ENCODE results near the gene RIOK2.
"Not testable (repeated sequence)": the region's sequence is repeated elsewhere in the genome, so short reads cannot be mapped to it uniquely, and the experiment has no call there.

Gene RIOK2

DNA sequence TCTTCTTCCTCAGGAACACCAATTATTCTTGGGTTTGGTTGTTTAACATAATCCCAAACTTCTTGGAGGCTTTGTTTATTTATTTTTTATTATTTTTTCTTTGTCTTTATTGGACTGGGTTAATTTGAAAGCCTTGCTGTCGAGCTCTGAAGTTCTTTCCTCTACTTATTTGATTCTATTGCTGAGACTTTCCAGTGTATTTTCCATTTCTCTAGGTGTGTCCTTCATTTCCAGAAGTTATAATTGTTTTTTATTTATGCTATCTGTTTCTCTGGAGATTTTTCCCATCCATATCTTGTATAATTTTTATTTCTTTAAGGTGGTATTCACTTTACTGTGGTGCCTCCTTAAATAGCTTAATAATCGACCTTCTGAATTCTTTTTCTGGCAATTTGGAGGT is 8.8 kb upstream of the RIOK2 start:
- Mint-ChIP-seq H3K36me3 (peaks cover 13% of the 10 kb centered on the region), H3K27me3 (peaks cover 11% of the 10 kb centered on the region), H3K4me3 (no peak overlapping the region), H3K4me1 (peaks cover 11% of the 10 kb centered on the region), H3K9me3 (peaks cover 15% of the 10 kb centered on the region), H3K27ac (no peak overlapping the region)
- ATAC-seq (ENCODE audit: low read depth) (no peak), DNase-seq (ENCODE audit: low spot score in 2 of 2) (no peak)

DNA sequence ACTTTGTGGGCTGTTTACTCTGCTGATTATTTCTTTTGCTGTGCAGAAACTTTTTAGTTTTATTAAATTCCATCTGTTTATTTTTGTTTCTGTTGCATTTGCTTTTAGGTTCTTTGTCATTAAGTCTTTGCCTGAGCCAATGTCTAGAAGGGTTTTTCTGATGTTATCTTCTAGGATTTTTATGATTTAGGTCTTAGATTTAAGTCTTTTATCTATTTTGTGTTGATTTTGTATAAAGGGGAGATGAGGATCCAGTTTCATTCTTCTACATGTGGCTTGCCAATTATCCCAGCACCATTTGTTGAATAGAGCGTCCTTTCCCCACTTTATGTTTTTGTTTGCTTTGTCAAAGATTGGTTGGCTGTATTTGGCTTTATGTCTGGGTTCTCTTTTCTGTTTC is 6.5 kb upstream of the RIOK2 start:
- not testable (repeated sequence) for H3K27ac Mint-ChIP-seq; DNase-seq (ENCODE audit: low spot score in 2 of 2); H3K4me3 Mint-ChIP-seq; ATAC-seq (ENCODE audit: low read depth)
- peaks cover 15% of the 10 kb centered on the region for H3K9me3 Mint-ChIP-seq
- peaks cover 13% of the 10 kb centered on the region for H3K36me3 Mint-ChIP-seq
- peaks cover 13% of the 10 kb centered on the region for H3K4me1 Mint-ChIP-seq
- H3K27me3 Mint-ChIP-seq: peaks cover 11% of the 10 kb centered on the region

DNA sequence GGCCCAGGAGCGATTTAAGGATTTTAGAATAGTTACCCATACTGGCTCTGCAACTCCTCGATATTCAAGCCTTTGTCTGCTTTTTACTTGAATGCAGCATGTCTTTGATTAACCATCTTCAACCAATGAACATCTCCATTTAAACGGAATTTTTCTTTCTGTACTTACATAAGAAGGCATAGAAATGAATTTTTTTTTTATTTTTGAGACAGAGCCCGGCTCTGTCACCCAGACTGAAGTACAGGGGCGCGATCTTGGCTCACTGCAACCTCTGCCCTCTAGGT is 825 bp upstream of the RIOK2 start:
- ATAC-seq (ENCODE audit: low read depth): no peak
- Mint-ChIP-seq H3K27ac (peak overlapping the region; percentile 100), H3K9me3 (peaks cover 3% of the 10 kb centered on the region), H3K4me1 (peaks cover 26% of the 10 kb centered on the region), H3K4me3 (peak overlapping the region; percentile 90), H3K27me3 (peaks cover 1% of the 10 kb centered on the region), H3K36me3 (peaks cover 11% of the 10 kb centered on the region)
- no peak for DNase-seq (ENCODE audit: low spot score in 2 of 2)

DNA sequence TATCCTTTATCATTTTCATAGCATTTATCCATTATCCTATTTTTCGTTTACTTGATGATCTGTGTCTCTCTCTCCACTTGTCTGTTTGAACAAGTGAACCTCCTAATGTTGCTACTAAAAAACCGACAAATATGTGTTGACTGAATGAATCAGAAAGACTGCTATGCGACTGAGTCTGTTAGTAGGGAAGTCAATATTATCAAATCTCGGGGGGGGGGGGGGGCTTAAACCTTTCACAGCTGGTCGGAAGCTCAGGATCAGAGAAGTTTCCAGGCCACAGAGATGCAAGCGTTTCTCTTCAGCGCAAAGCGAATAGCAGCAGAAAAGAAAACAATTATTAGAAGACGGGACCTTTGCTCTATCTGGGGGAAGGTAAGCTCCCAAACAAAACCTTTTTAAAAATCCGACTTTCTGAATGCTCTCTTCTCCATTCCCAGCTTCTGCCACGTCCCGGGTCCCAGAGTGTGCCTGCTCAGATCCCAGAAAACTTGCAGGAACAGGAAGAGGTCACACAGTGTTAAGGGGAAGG is 412 bp downstream of the RIOK2 start:
- Mint-ChIP-seq H3K36me3 (peaks cover 20% of the 10 kb centered on the region), H3K27me3 (no peaks in the 10 kb centered on the region), H3K9me3 (peaks cover 2% of the 10 kb centered on the region), H3K4me1 (peaks cover 31% of the 10 kb centered on the region), H3K27ac (peak overlapping the region; percentile 100), H3K4me3 (peak overlapping the region; percentile 90)
- ATAC-seq (ENCODE audit: low read depth) (no peak), DNase-seq (ENCODE audit: low spot score in 2 of 2) (no peak)

DNA sequence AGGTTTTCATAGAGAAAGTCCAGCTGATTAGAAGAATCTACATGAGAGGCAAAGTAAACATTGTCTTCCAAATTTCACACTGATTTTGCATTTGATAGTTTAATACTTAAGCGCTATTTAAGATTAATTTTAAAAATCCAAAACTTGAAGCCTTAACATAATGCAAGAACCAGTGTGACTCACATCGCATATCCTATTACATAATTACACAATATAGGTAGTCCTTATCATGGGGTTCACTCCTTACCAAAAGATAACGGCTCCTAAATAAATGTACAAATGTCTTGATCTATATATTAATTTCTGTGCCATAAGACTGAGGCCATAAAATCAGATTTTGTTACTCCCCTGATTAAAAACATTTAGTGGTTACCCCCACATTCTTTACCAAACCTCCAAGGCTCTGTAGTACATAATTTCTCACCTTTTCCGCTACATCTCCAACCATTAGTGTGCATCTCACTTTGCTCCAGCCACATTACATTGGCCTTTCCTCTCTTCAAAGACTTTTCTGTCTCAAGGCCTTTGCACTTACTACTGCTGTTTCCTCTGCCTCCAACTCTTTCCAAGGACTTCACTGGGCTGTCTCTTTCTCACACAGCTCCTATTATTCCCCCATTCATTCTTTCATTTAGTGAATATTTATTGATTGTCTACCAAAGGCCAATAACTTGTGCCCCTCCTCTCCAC is 1.0 kb downstream of the RIOK2 start:
- H3K9me3 Mint-ChIP-seq: peaks cover 2% of the 10 kb centered on the region
- H3K27me3 Mint-ChIP-seq: no peaks in the 10 kb centered on the region
- peaks cover 31% of the 10 kb centered on the region for H3K4me1 Mint-ChIP-seq
- peak overlapping the region; percentile 90 for H3K4me3 Mint-ChIP-seq
- ATAC-seq (ENCODE audit: low read depth): no peak
- H3K27ac Mint-ChIP-seq: peak overlapping the region; percentile 100
- H3K36me3 Mint-ChIP-seq: peaks cover 20% of the 10 kb centered on the region
- DNase-seq (ENCODE audit: low spot score in 2 of 2): no peak

DNA sequence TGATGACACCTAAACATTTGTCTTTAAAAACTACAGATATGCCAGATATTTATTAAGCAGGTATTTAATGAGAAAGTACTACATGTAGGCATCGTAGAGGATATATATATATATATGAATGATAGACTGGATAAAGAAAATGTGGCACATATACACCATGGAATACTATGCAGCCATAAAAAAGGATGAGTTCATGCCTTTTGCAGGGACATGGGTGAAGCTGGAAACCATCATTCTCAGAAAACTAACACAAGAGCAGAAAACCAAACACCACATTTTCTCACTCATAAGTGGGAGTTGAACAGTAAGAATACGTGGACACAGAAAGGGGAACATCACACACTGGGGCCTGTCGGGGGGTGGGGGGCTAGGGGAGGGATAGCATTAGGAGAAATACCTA is 3.6 kb downstream of the RIOK2 start:
- H3K27me3 Mint-ChIP-seq; DNase-seq (ENCODE audit: low spot score in 2 of 2); H3K9me3 Mint-ChIP-seq; H3K4me3 Mint-ChIP-seq; ATAC-seq (ENCODE audit: low read depth); H3K27ac Mint-ChIP-seq: not testable (repeated sequence)
- H3K36me3 Mint-ChIP-seq: peaks cover 29% of the 10 kb centered on the region
- peaks cover 29% of the 10 kb centered on the region for H3K4me1 Mint-ChIP-seq

DNA sequence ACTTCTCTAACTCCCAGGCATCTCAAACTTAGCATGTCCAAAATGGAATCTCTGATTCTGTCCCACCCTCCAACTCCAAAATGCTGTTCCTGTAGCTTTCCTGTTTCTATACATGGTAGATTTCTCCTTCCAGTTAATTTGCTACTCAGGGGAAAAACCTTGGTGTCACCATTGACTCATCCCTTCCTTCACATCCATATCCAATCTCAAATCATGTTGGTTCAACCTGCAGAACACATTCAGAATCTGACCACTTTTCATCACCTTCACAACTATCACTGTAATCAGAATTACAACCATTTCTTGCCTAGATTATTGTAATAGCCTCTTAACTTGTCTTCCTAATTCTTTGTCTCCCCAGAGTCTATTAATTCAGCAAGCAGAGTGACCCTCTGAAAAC is 10.8 kb downstream of the RIOK2 start:
- DNase-seq (ENCODE audit: low spot score in 2 of 2): no peak
- Mint-ChIP-seq H3K4me3 (no peak overlapping the region), H3K27ac (peak overlapping the region; percentile 3), H3K27me3 (no peaks in the 10 kb centered on the region), H3K36me3 (peaks cover 30% of the 10 kb centered on the region), H3K4me1 (peaks cover 7% of the 10 kb centered on the region), H3K9me3 (no peaks in the 10 kb centered on the region)
- no peak for ATAC-seq (ENCODE audit: low read depth)

DNA sequence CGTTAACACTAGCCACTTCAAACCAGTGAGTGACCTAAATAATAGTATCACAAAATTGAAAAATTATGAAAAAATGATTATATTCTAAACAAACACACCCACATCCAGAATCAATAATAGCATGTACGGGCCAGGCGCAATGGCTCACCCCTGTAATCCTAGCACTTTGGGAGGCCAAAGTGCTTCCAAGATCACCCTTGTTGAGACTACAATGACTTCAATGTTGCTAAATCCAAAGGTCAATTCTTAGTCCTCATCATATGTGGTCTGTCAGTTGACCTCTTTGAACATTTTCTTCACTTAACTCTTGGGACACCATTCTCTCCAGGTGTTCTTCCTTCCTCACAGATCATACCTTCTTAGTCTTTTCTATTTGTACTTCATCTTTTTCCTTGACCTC is 11.3 kb downstream of the RIOK2 start:
- H3K36me3 Mint-ChIP-seq: peaks cover 28% of the 10 kb centered on the region

DNA sequence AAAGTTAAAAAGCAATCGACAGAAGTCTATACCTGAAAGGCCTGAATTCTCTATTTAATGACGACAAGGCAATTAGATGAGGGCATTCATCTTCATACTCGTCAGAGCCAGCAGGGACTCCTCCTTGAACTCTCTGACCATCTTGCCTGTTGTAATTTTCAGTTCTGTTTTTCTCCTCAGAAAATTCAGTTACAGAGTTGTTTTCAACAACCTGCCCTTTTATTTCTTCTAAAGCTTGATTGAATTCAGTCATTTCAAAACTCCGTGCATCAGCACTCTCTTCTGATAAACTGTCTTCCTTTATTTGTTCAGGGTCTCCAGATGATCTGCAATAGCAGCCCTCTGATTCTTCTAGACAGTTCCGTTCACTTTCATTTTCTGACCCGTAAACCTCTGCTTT is 15.6 kb downstream of the RIOK2 start:
- Mint-ChIP-seq H3K4me3 (peak overlapping the region; percentile 67), H3K27ac (peak overlapping the region; percentile 97)

More for the DNA sequence above, 11.3 kb downstream of the RIOK2 start:
- Mint-ChIP-seq H3K4me1 (peaks cover 7% of the 10 kb centered on the region), H3K4me3 (no peak overlapping the region), H3K27ac (peak overlapping the region; percentile 3), H3K27me3 (no peaks in the 10 kb centered on the region), H3K9me3 (no peaks in the 10 kb centered on the region)
- no peak for DNase-seq (ENCODE audit: low spot score in 2 of 2)
- ATAC-seq (ENCODE audit: low read depth): no peak

DNA sequence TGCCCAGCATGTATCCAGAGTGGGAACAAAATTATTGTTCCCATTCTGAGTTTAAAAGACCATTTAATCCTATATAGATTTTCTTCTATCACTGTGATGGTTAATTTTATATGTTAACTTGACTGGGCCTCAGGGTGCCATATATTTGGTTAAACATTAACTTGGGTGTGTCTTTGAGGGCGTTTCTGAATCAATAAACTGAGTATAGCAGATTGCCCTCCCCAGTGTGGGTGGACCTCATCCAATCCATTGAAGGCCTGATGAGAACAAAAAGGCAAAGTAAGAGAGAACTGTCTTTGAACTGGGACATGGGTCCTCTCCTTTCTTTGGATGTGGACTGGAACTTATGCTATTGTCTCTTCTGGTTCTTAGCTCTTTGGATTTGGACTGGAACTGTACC is 17.3 kb downstream of the RIOK2 start:
- Mint-ChIP-seq H3K9me3 (no peaks in the 10 kb centered on the region), H3K4me3 (no peak overlapping the region), H3K4me1 (peaks cover 5% of the 10 kb centered on the region), H3K36me3 (peaks cover 7% of the 10 kb centered on the region), H3K27me3 (no peaks in the 10 kb centered on the region), H3K27ac (peak overlapping the region; percentile 25)
- no peak for ATAC-seq (ENCODE audit: low read depth)
- DNase-seq (ENCODE audit: low spot score in 2 of 2): no peak

More for the DNA sequence above, 15.6 kb downstream of the RIOK2 start:
- no peaks in the 10 kb centered on the region for H3K9me3 Mint-ChIP-seq
- DNase-seq (ENCODE audit: low spot score in 2 of 2) (peak in 1 of 2 donors; percentile 7), ATAC-seq (ENCODE audit: low read depth) (peak; percentile 86)
- no peaks in the 10 kb centered on the region for H3K27me3 Mint-ChIP-seq
- peaks cover 5% of the 10 kb centered on the region for H3K4me1 Mint-ChIP-seq
- peaks cover 19% of the 10 kb centered on the region for H3K36me3 Mint-ChIP-seq

DNA sequence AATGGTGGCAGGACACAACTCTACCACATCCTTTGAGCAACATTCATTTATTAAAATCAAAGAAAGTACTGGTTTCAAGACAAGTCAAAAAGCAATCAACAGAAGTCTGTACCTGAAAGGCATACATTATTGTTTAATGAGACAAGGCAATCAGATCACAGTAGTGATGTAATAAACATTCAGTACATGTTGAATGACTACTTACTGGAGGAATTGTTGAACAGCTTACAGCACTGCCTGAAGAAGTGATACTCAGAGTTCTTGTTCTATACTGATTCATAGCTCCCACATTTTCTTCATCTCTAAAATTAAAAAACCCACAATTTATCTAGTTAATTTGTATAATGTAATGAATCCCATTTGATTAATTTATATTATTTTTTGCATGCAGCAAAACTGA is 18.2 kb downstream of the RIOK2 start:
- Mint-ChIP-seq H3K4me3 (no peak overlapping the region), H3K27ac (peak overlapping the region; percentile 25), H3K27me3 (no peaks in the 10 kb centered on the region), H3K36me3 (peaks cover 9% of the 10 kb centered on the region), H3K9me3 (no peaks in the 10 kb centered on the region), H3K4me1 (peaks cover 5% of the 10 kb centered on the region)
- ATAC-seq (ENCODE audit: low read depth): no peak
- no peak for DNase-seq (ENCODE audit: low spot score in 2 of 2)

DNA sequence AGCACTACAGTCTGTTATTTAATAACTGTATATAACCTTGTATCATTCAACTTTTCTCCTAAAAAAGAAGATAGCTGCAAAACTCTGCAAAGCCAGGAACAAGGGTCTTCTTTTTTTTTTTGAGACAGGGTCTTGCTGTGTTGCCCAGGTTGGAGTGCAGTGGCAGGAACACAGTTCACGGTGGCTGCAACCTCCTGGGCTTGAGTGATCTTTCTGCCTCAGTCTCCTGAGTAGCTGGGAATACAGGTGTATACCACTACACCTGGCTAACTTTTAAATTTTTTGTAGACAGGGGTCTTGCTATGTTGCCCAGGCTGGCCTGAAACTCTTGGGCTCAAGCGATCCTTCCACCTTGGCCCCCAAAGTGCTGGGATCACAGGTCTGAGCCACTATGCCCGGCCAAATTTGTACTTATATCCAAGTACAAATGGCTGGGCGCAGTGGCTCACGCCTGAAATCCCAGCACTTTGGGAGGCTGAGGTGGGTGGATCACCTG is 19.2 kb downstream of the RIOK2 start:
- Mint-ChIP-seq H3K4me1 (peaks cover 5% of the 10 kb centered on the region), H3K9me3 (no peaks in the 10 kb centered on the region), H3K36me3 (peaks cover 12% of the 10 kb centered on the region), H3K4me3 (no peak overlapping the region), H3K27me3 (no peaks in the 10 kb centered on the region), H3K27ac (no peak overlapping the region)
- ATAC-seq (ENCODE audit: low read depth) (no peak), DNase-seq (ENCODE audit: low spot score in 2 of 2) (no peak)

DNA sequence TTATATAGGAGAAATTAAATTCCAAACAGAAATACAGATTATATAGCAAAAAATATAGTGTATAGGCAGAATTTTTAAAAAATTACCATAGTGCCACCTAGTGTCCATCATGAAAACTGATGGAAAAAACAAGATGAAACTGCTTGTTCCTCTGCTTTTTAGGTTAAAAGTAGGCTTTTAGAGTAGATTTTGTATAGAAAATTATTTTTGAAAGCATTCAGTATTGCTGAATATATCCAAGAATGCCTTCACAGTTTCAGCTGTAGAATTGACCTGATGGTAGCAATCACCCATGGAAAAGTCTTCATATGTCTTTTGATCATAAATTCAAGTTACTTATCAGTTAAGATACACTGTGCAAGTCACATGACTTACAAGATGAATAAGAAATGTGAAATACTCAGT is 19.7 kb downstream of the RIOK2 start:
- ATAC-seq (ENCODE audit: low read depth) (no peak), DNase-seq (ENCODE audit: low spot score in 2 of 2) (peak in 1 of 2 donors; percentile 11)
- H3K27ac Mint-ChIP-seq: no peak overlapping the region
- H3K36me3 Mint-ChIP-seq: peaks cover 16% of the 10 kb centered on the region
- peaks cover 2% of the 10 kb centered on the region for H3K9me3 Mint-ChIP-seq
- no peak overlapping the region for H3K4me3 Mint-ChIP-seq
- H3K27me3 Mint-ChIP-seq: no peaks in the 10 kb centered on the region
- H3K4me1 Mint-ChIP-seq: peaks cover 5% of the 10 kb centered on the region

DNA sequence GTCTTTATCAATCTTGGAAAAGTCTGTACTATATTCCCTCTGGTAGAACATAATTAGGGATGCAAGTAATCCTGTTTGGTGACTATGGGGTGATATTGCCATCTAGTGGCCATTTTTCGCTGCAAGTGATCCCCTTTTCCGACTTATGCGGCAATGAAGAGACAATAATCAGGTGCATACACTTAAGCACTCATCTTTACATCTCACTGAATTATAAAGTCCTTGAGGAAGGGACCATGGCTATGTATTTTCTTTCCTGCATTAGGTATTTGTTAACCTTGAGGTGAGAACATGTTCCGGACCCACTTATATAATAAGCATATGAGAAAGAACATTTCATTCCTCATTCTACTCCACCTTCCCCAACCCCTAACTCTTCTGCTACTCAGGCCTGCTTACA is 21.0 kb downstream of the RIOK2 start:
- ATAC-seq (ENCODE audit: low read depth): peak; percentile 63
- Mint-ChIP-seq H3K27me3 (no peaks in the 10 kb centered on the region), H3K9me3 (peaks cover 11% of the 10 kb centered on the region), H3K27ac (no peak overlapping the region), H3K36me3 (peaks cover 23% of the 10 kb centered on the region), H3K4me3 (no peak overlapping the region), H3K4me1 (no peaks in the 10 kb centered on the region)
- peak; percentile 47 to 51 for DNase-seq (ENCODE audit: low spot score in 2 of 2)

DNA sequence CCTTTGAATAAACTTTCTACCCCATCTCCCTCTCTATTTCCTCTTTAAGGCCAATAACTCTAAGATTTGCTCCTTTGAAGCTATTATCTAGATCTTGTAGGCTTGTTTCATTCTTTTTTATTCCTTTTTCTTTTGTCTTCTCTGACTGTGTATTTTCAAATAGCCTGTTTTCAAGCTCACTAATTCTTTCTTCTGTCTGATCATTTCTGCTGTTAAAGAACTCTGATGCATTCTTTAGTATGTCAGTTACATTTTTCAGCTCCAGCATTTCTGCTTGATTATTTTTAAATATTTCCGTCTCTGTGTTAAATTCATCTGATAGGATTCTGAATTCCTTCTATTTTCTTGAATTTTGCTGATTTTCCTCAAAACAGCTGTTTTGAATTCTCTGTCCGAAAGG is 25.4 kb downstream of the RIOK2 start:
- ATAC-seq (ENCODE audit: low read depth) (no peak), DNase-seq (ENCODE audit: low spot score in 2 of 2) (no peak)
- no peaks in the 10 kb centered on the region for H3K27me3 Mint-ChIP-seq
- no peak overlapping the region for H3K4me3 Mint-ChIP-seq
- no peak overlapping the region for H3K27ac Mint-ChIP-seq
- H3K9me3 Mint-ChIP-seq: peaks cover 16% of the 10 kb centered on the region
- peaks cover 18% of the 10 kb centered on the region for H3K36me3 Mint-ChIP-seq
- no peaks in the 10 kb centered on the region for H3K4me1 Mint-ChIP-seq
